Activated naive CD8-positive, alpha-beta T cell treated with anti-CD3 and anti-CD28 coated beads, Interleukin-2, amount 10 ng/mL, durations not matched to agents 7 days and 5 days (primary cell): ENCODE data around the gene PDGFB. TPM values are rescaled to one million over a fixed set of nuclear protein-coding genes. Genes with fewer than 3 reads are reported as not detected.
A peak's percentile ranks its signal among the peaks of the same experiment; 100 is the strongest.

ENCODE experiments used
- ATAC-seq: fragments of 150-1000 bp; cut with Tn5 transposase; one replicate; pipeline ENCODE4 v1.10.0; 2021; ENCODE audit warnings: low read depth, moderate library complexity
- POLR2A ChIA-PET: fragments of 350-600 bp; sonication (Branson Sonifier 250); formaldehyde crosslinking; loops from one replicate; lab custom pipeline; 2021; ENCODE audit warnings: antibody characterized with exemption; lab: Charles Lee
- DNase-seq: peaks from one replicate; pipeline ENCODE4 v3.0.0; 2021
- H3K27ac Mint-ChIP-seq: one replicate; pipeline ENCODE4 v1.8.0; 2022; ENCODE audit warnings: mild to moderate bottlenecking, mixed read lengths
- H3K27me3 Mint-ChIP-seq: one replicate; pipeline ENCODE4 v1.8.0; 2022; ENCODE audit warnings: mild to moderate bottlenecking, moderate library complexity, mixed read lengths
- H3K36me3 Mint-ChIP-seq: one replicate; pipeline ENCODE4 v1.8.0; 2021; ENCODE audit warnings: mild to moderate bottlenecking, mixed read lengths
- H3K4me1 Mint-ChIP-seq: one replicate; pipeline ENCODE4 v1.8.0; 2021; ENCODE audit warnings: mixed read lengths
- H3K4me3 Mint-ChIP-seq: one replicate; pipeline ENCODE4 v1.8.0; 2022; ENCODE audit warnings: mild to moderate bottlenecking, moderate library complexity, mixed read lengths
- H3K9me3 Mint-ChIP-seq: one replicate; pipeline ENCODE4 v1.8.0; 2021; ENCODE audit warnings: mixed read lengths
- total RNA-seq, 2 experiments: library from RNA; stranded (reverse); gene quantifications; one replicate each; pipeline ENCODE4 v1.2.3, GENCODE V29; 2021

PDGFB gene
- total RNA-seq, 2 experiments from 2014 or later, result 7.2 to 7.9 TPM

DNA sequence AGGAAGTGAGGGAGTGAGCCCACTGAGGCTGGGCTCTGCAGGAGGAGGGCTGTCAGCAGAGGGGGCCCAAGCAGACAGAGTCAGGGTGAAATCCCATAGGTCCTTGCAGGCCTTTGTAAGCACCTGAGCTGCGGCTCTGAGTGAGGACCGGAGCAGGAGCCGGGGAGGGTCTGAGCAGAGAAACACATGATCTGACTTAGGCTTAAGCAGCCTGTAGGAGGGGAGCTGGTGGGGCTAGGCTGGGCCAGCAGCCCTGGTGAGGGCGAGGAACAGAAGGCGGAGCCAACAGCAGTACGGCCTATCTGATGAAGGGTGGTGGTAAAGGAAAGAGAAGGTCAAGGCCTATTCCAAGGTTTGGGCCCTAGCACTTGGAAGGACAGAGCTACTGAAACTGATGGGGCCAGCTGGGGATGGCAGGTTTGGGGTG, 65.4 kb downstream of the PDGFB start:
- Mint-ChIP-seq H3K27me3 (no peaks in the 10 kb centered on the region), H3K36me3 (no peaks in the 10 kb centered on the region), H3K4me3 (no peak overlapping the region), H3K27ac (no peak overlapping the region), H3K4me1 (peaks cover 17% of the 10 kb centered on the region), H3K9me3 (no peaks in the 10 kb centered on the region)
- no peak for ATAC-seq
- no peak for DNase-seq
- POLR2A ChIA-PET, result interaction anchor here (0.9 kb wide), 1 partner anchor 9 kb away, joined by 4 read pairs; no protein-coding TSS in a partner anchor

- Mint-ChIP-seq H3K4me1 (peaks cover 24% of the 10 kb centered on the region), H3K4me3 (no peak overlapping the region), H3K27ac (no peak overlapping the region), H3K27me3 (no peaks in the 10 kb centered on the region), H3K9me3 (no peaks in the 10 kb centered on the region), H3K36me3 (no peaks in the 10 kb centered on the region)
- POLR2A ChIA-PET, result no interaction called here
- DNase-seq, result no peak
- no peak for ATAC-seq
Observed at GRCh38 chr22:39178206-39179111, 66.3 kb downstream of the PDGFB start.

GRCh38 chr22:39177791-39178190, 67.0 kb downstream of the PDGFB start:
- H3K27me3 Mint-ChIP-seq, result no peaks in the 10 kb centered on the region
- H3K4me3 Mint-ChIP-seq, result no peak overlapping the region
- no peaks in the 10 kb centered on the region for H3K9me3 Mint-ChIP-seq
- peaks cover 27% of the 10 kb centered on the region for H3K4me1 Mint-ChIP-seq
- no peaks in the 10 kb centered on the region for H3K36me3 Mint-ChIP-seq
- DNase-seq (no peak), ATAC-seq (no peak)
- POLR2A ChIA-PET, result interaction anchor here (0.5 to 0.9 kb wide), 3 partner anchors 40 to 142 kb away, joined by 3 to 4 read pairs (median 3); partner anchors contain the start of gene RPL3
- no peak overlapping the region for H3K27ac Mint-ChIP-seq

DNA sequence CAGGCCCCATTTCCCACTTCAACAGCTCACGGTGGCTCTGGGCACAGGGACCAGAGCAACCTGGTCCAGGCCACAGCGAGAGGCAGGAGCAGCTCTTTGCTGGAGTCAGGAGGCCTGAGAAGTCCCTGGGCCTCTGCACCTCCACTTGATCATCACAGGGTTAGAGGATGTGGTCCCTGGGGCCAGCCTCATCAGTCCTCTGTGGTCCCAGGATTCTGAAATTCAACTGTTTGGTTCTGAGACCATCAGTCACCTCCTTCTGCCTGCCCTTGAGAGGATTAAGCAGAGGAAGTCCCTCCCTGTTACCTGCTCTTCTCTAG, 67.4 kb downstream of the PDGFB start:
- POLR2A ChIA-PET, result interaction anchor here (0.5 to 0.9 kb wide), 3 partner anchors 39 to 142 kb away, joined by 3 to 4 read pairs (median 3); partner anchors contain the start of gene RPL3
- Mint-ChIP-seq H3K27ac (peak overlapping the region; percentile 60), H3K36me3 (no peaks in the 10 kb centered on the region), H3K9me3 (no peaks in the 10 kb centered on the region), H3K4me3 (no peak overlapping the region), H3K4me1 (peaks cover 24% of the 10 kb centered on the region), H3K27me3 (no peaks in the 10 kb centered on the region)
- ATAC-seq, result peak; percentile 7
- peak; percentile 39 for DNase-seq

DNA sequence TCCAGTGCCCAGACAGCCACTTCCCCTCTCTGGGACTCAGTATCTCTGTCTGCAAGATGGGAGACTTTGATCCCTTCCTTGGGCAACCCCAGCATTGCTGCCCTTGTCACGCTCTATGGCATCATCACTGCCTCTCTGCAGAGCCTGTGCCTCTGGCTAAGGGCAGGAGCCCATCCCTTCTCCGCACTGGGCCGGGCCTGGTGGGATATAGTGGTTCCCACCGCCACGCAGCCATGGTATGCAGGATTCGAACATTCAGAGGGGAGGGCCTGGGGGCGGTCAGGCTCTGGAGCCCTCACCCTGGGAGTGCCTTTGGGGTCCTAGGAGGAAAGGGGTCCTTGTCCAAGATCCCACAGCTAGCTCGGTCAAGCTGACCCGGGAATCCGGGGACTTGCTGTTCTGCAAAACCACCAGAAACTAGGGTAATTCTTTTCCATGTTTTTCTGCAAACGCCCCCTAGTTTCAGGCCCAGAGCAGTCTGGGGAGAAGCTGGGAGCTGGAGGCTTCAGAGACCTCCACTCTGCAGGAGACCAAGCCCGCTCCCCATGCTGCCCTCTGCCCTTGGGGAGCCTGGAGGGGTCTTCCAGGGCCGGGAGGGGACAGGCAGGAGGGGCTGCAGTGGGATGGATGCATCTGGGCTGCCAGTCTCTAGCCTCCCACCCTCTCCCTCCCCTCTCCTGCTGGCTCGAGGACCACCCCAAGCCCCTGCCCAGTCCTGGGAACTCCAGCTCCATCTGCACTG, 67.9 kb downstream of the PDGFB start:
- Mint-ChIP-seq H3K4me1 (peaks cover 26% of the 10 kb centered on the region), H3K9me3 (no peaks in the 10 kb centered on the region), H3K27me3 (no peaks in the 10 kb centered on the region), H3K36me3 (no peaks in the 10 kb centered on the region), H3K27ac (peak overlapping the region; percentile 60), H3K4me3 (no peak overlapping the region)
- ATAC-seq, result no peak
- POLR2A ChIA-PET, result interaction anchor here (0.5 to 1.3 kb wide), 4 partner anchors 39 to 143 kb away, joined by 3 to 4 read pairs (median 3); partner anchors contain the start of gene RPL3
- no peak for DNase-seq

DNA sequence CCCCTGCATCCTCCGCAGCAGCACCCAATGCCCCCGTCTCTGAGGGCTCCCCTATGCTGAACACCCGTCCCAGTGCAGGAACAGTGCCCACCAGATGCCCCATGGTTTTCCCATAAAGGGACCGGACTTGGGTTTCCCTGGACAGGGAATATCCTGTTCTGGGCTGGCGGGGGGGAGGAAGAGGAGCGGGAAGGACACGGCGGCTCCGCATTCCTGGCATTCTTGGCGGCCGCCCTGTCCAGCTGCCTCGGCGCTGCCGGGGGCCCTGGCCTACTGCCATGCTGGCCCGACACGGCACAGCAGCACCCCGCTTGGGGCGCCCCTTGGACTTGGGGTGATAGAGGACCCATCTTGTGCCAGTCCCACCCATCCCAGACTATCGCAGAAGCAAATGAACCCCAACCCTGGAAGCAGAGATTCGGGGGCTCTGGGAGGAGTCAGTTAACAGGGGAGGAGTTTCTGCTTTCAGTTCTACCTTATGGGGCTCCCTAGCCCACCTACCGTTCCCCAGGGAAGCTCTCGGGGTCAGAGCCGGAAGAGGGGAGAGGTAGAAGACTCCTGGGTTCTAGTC, 68.6 kb downstream of the PDGFB start:
- ATAC-seq, result no peak
- no peak overlapping the region for H3K27ac Mint-ChIP-seq

GRCh38 chr22:39175353-39176142, 69.2 kb downstream of the PDGFB start:
- H3K4me3 Mint-ChIP-seq, result no peak overlapping the region
- DNase-seq (no peak), ATAC-seq (no peak)
- H3K9me3 Mint-ChIP-seq, result no peaks in the 10 kb centered on the region
- POLR2A ChIA-PET, result interaction anchor here (0.6 to 3.4 kb wide), 7 partner anchors 15 to 300 kb away, joined by 3 to 37 read pairs (median 4); partner anchors contain the start of gene RPL3
- H3K36me3 Mint-ChIP-seq, result no peaks in the 10 kb centered on the region
- H3K27me3 Mint-ChIP-seq, result no peaks in the 10 kb centered on the region
- H3K27ac Mint-ChIP-seq, result peak overlapping the region; percentile 56
- peaks cover 36% of the 10 kb centered on the region for H3K4me1 Mint-ChIP-seq

More for the DNA sequence above, 68.6 kb downstream of the PDGFB start:
- no peaks in the 10 kb centered on the region for H3K9me3 Mint-ChIP-seq
- H3K4me1 Mint-ChIP-seq, result peaks cover 30% of the 10 kb centered on the region
- no peak overlapping the region for H3K4me3 Mint-ChIP-seq
- POLR2A ChIA-PET, result interaction anchor here (1.3 to 3.4 kb wide), 3 partner anchors 130 to 143 kb away, joined by 3 to 37 read pairs (median 25); partner anchors contain the start of gene RPL3
- H3K36me3 Mint-ChIP-seq, result no peaks in the 10 kb centered on the region
- no peaks in the 10 kb centered on the region for H3K27me3 Mint-ChIP-seq
- no peak for DNase-seq

DNA sequence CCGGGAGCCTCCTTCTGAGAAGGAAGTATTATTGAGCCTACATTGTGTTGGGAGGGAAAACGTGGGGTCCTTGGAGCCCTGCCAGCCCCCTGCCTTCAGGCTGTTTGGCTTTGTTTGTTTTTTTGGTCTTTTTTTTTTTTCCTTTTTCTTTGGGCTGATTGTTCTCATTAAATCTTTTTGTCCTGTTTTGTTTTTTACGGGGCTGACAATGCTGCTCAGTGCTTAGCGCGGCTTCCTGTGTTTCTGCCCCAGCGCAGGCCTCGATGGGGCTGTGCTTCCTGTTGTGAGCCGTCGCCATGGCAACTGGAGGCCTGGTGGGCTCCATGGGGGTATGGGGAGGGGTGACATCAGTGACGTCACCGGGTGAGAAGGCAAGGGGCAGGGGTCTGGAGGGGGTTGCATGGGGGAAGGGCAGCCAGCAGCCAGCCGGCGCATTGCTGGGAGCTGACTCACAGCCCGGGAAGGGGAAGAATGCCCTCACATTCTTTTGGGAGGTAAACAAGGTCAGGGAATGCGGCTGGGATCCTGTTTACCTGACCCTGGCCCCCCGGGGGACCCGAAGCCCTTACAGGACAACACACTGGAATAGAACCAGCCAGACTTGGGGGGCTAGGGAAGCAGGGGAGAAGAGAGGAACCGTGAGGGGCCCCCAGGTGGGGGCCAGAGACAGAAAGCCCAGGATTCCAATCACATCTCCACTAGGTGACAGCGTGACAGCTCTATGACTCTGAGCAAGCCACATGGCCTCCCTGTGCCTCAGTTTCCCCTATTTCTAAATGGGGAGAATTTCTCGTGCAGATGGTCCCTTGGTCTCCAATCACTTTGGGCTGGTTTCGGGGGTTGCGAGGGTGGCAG, 70.1 kb downstream of the PDGFB start:
- DNase-seq (peak; percentile 75), ATAC-seq (peak; percentile 62)
- no peaks in the 10 kb centered on the region for H3K36me3 Mint-ChIP-seq
- H3K9me3 Mint-ChIP-seq, result no peaks in the 10 kb centered on the region
- POLR2A ChIA-PET, result interaction anchor here (0.5 to 3.4 kb wide), 13 partner anchors 14 to 738 kb away, joined by 3 to 37 read pairs (median 3); partner anchors contain the start of genes CBX6 and RPL3
- H3K4me1 Mint-ChIP-seq, result peaks cover 36% of the 10 kb centered on the region
- peak overlapping the region; percentile 68 for H3K4me3 Mint-ChIP-seq
- H3K27ac Mint-ChIP-seq, result peak overlapping the region; percentile 89
- peaks cover 3% of the 10 kb centered on the region for H3K27me3 Mint-ChIP-seq

DNA sequence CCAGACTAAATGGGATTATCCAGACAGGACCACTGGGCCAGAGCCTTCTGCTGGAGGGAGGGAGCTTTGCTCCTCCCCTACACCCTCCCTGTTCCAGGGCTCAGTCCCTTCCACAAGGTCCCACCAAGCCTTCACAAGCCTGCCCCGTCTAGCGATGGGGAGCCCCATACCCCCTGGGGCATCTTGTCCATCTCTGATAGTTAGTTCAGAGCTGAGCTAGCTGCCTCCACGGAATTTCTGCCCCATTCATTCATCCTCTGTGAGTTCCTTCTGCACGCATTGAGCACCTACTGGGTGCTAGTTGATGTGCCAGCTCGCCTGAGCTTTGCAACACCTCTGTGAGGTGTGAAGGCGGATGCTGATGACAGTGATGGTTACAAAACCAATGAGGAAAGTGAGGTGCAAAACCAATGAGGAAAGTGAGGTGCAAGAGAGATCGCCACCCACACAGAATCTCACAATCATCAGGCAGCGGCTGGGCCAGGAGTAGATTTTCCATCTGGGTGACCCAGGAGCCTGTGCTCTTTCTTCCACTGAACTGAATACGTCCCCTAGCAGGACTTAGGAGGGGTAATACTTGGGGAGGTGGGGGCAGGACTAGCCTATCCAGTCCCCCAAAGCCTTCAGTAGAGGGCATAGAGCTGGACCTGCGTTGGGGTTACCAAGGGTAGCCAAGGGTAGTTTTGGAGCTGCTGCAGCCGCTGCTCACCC, 70.8 kb downstream of the PDGFB start:
- ATAC-seq (peak; percentile 23), DNase-seq (peak; percentile 51)
- peaks cover 6% of the 10 kb centered on the region for H3K27me3 Mint-ChIP-seq
- peak overlapping the region; percentile 68 for H3K4me3 Mint-ChIP-seq
- POLR2A ChIA-PET, result interaction anchor here (0.5 to 3.4 kb wide), 12 partner anchors 13 to 739 kb away, joined by 3 to 37 read pairs (median 3); partner anchors contain the start of genes CBX6 and RPL3
- H3K36me3 Mint-ChIP-seq, result no peaks in the 10 kb centered on the region
- H3K27ac Mint-ChIP-seq, result peak overlapping the region; percentile 89
- no peaks in the 10 kb centered on the region for H3K9me3 Mint-ChIP-seq
- peaks cover 36% of the 10 kb centered on the region for H3K4me1 Mint-ChIP-seq
